KMS-11 (cell line): ENCODE measurements around the gene PLA2G4E.
A peak's percentile ranks its signal among the peaks of the same experiment; 100 is the strongest.

Experiments
- H2AFZ ChIP-seq: fragments of 200-600 bp; sonication (generic); 2 replicates; pipeline ENCODE4 v1.6.1; 2016; ENCODE audit warnings: antibody characterized with exemption, mixed run types, low read depth
- H3K27ac ChIP-seq: fragments of 200-600 bp; sonication (generic); 2 replicates; pipeline ENCODE4 v1.6.1; 2016; ENCODE audit warnings: mild to moderate bottlenecking, mixed run types
- H3K27me3 ChIP-seq: fragments of 200-600 bp; sonication (generic); 2 replicates; pipeline ENCODE4 v1.6.1; 2017; ENCODE audit warnings: mild to moderate bottlenecking, low read depth, mixed run types, moderate library complexity; ENCODE audit not compliant: insufficient read depth
- H3K36me3 ChIP-seq: fragments of 200-600 bp; sonication (generic); 2 replicates; pipeline ENCODE4 v1.6.1; 2017; ENCODE audit warnings: mild to moderate bottlenecking, mixed run types; ENCODE audit not compliant: insufficient read depth
- H3K4me1 ChIP-seq: fragments of 200-600 bp; sonication (generic); 2 replicates; pipeline ENCODE4 v1.6.1; 2016; ENCODE audit warnings: mild to moderate bottlenecking, low read depth, mixed run types; ENCODE audit not compliant: poor library complexity, severe bottlenecking
- H3K4me2 ChIP-seq: fragments of 200-600 bp; sonication (generic); 2 replicates; pipeline ENCODE4 v1.7.0; 2016; ENCODE audit warnings: mild to moderate bottlenecking, mixed run types
- H3K4me3 ChIP-seq: fragments of 200-600 bp; sonication (generic); IDR thresholded peaks from 2 replicates; pipeline ENCODE4 v1.6.1; 2017; ENCODE audit warnings: low read depth, low read length, mixed read lengths; ENCODE audit not compliant: insufficient read depth
- H3K79me2 ChIP-seq: fragments of 200-600 bp; sonication (generic); 2 replicates; pipeline ENCODE4 v1.6.1; 2016; ENCODE audit warnings: low read depth, mixed run types; ENCODE audit not compliant: insufficient read depth
- H3K9ac ChIP-seq: fragments of 200-600 bp; sonication (generic); 2 replicates; pipeline ENCODE4 v1.6.1; 2016; ENCODE audit warnings: mild to moderate bottlenecking, mixed run types
- H4K20me1 ChIP-seq: fragments of 200-600 bp; sonication (generic); 2 replicates; pipeline ENCODE4 v1.6.1; 2016; ENCODE audit warnings: mild to moderate bottlenecking, mixed run types; ENCODE audit not compliant: insufficient read depth
- TF ChIP-seq, protein P1 (sequence below): fragments of 200-600 bp; sonication (generic); conservative IDR thresholded peaks from 2 replicates; pipeline ENCODE4 v1.6.1; 2017; ENCODE audit warnings: low read depth, mild to moderate bottlenecking, antibody characterized with exemption, low read length, moderate library complexity, mixed read lengths

The PLA2G4E gene

GRCh38 chr15:41936155-41936554 is 84.7 kb downstream of the PLA2G4E start:
- Histone ChIP-seq H2AFZ (no peak overlapping the region), H3K27ac (peak overlapping the region; percentile 10; the same call in 1 of the 2 replicates), H3K79me2 (no peaks in the 10 kb centered on the region), H3K27me3 (no peaks in the 10 kb centered on the region), H3K9ac (no peak overlapping the region), H3K4me1 (peaks cover 30% of the 10 kb centered on the region), H3K4me2 (no peak overlapping the region; the same call in 1 of the 2 replicates), H3K4me3 (no peak overlapping the region), H4K20me1 (no peaks in the 10 kb centered on the region), H3K36me3 (no peaks in the 10 kb centered on the region)
- TF ChIP-seq, protein P1, sequence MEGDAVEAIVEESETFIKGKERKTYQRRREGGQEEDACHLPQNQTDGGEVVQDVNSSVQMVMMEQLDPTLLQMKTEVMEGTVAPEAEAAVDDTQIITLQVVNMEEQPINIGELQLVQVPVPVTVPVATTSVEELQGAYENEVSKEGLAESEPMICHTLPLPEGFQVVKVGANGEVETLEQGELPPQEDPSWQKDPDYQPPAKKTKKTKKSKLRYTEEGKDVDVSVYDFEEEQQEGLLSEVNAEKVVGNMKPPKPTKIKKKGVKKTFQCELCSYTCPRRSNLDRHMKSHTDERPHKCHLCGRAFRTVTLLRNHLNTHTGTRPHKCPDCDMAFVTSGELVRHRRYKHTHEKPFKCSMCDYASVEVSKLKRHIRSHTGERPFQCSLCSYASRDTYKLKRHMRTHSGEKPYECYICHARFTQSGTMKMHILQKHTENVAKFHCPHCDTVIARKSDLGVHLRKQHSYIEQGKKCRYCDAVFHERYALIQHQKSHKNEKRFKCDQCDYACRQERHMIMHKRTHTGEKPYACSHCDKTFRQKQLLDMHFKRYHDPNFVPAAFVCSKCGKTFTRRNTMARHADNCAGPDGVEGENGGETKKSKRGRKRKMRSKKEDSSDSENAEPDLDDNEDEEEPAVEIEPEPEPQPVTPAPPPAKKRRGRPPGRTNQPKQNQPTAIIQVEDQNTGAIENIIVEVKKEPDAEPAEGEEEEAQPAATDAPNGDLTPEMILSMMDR = no peak

- peak overlapping the region; percentile 10; the same call in 1 of the 2 replicates for H3K27ac ChIP-seq
- H3K36me3 ChIP-seq = no peaks in the 10 kb centered on the region
- peak overlapping the region; percentile 84 for H3K4me2 ChIP-seq
- H4K20me1 ChIP-seq = no peaks in the 10 kb centered on the region
- peaks cover 36% of the 10 kb centered on the region for H3K4me1 ChIP-seq
- H3K27me3 ChIP-seq = no peaks in the 10 kb centered on the region
- no peak overlapping the region for H2AFZ ChIP-seq
- TF ChIP-seq, protein P1 = no peak
- H3K79me2 ChIP-seq = no peaks in the 10 kb centered on the region
- H3K4me3 ChIP-seq = no peak overlapping the region
- H3K9ac ChIP-seq = no peak overlapping the region
Observed at GRCh38 chr15:41935566-41936020, 85.2 kb downstream of the PLA2G4E start.

DNA sequence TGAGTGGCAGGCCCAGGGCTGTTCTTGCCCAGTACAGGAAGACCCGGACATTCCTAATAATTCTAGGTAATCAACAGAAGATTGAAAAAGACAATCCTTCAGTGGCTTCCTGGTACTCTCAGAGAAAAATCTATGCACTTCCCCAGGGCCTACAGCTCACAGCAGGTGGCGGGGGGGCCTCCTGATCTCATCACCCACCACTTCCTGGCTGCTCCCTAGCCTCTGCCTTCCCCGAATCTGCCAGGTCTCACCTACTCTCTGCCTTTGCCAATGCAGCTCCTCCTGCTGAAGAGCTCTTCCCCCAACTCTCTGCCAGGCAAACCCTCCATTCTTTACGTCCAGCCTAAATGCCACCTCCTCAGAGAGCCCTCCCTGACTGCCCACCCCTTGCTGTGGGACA is 86.0 kb downstream of the PLA2G4E start:
- Histone ChIP-seq H2AFZ (no peak overlapping the region), H3K4me2 (peak overlapping the region; percentile 84), H3K27me3 (no peaks in the 10 kb centered on the region), H3K79me2 (no peaks in the 10 kb centered on the region), H3K27ac (peak overlapping the region; percentile 21; the same call in 1 of the 2 replicates), H3K4me1 (peaks cover 43% of the 10 kb centered on the region), H3K9ac (no peak overlapping the region), H3K4me3 (no peak overlapping the region), H4K20me1 (no peaks in the 10 kb centered on the region), H3K36me3 (no peaks in the 10 kb centered on the region)
- TF ChIP-seq, protein P1 = no peak

GRCh38 chr15:41933771-41934170 is 87.1 kb downstream of the PLA2G4E start:
- H4K20me1 ChIP-seq = no peaks in the 10 kb centered on the region
- H3K27me3 ChIP-seq = no peaks in the 10 kb centered on the region
- H3K79me2 ChIP-seq = no peaks in the 10 kb centered on the region
- H3K4me3 ChIP-seq = no peak overlapping the region
- H3K36me3 ChIP-seq = no peaks in the 10 kb centered on the region
- TF ChIP-seq, protein P1 = no peak
- H3K4me2 ChIP-seq = no peak overlapping the region
- peaks cover 53% of the 10 kb centered on the region for H3K4me1 ChIP-seq
- H2AFZ ChIP-seq = no peak overlapping the region
- H3K9ac ChIP-seq = no peak overlapping the region
- H3K27ac ChIP-seq = no peak overlapping the region
